Cortex of kidney (tissue), 1 donor: ENCODE results near the gene HYAL3.

Experiments used
- DNase-seq: peaks from one replicate; lab custom pipeline; 2025; lab: John Stamatoyannopoulos, UW

HYAL3 gene

DNA sequence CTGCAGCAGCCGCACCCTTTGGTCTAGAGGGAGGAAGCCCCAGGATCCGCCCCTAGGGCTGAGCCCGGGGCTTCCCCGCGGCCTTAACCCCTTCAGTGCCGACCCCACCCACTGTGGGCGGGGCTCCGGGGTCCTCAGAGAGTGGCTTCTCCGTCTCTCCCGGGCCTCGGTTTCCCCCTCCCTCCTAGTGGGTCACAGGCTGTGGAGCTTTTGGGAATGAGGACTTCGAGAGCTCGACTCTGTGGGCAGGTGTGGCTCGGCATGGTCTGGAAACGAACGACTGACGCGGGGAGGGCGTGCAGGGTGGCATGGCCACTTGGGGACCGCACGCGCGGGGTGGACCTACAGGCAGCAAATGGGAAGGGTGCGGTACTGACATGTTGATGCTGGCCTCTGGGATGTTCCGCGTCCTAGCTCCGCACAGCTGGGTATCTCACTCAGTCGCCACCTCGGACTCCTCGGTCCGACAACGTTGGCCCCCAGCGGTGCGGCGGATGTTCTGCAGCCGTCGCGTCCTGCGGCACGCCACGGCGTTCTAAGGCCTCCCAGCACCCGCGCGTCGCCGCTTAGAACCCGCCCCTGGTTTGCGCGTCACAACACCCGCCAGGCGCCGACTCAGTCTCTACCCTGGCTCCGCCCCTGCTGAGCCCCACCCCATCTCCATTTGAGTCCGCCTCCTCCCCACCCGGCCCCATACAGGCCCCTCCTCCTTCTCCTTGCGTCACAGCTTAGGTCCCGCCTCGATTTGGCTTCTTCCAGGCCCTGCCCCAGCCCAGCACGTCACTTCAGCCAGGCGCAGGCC is at the start of gene HYAL3, which contains the start of gene NAA80:
TSS of gene HYAL3 (minus strand) at position 570 of the 802 bp plus-strand sequence. CDS start 3,803 bp downstream, outside the sequence.
TSS of gene NAA80 (minus strand) at position 570 of the 802 bp plus-strand sequence. CDS start 1,942 bp downstream, outside the sequence.
- DNase-seq, result peak; percentile 77

DNA sequence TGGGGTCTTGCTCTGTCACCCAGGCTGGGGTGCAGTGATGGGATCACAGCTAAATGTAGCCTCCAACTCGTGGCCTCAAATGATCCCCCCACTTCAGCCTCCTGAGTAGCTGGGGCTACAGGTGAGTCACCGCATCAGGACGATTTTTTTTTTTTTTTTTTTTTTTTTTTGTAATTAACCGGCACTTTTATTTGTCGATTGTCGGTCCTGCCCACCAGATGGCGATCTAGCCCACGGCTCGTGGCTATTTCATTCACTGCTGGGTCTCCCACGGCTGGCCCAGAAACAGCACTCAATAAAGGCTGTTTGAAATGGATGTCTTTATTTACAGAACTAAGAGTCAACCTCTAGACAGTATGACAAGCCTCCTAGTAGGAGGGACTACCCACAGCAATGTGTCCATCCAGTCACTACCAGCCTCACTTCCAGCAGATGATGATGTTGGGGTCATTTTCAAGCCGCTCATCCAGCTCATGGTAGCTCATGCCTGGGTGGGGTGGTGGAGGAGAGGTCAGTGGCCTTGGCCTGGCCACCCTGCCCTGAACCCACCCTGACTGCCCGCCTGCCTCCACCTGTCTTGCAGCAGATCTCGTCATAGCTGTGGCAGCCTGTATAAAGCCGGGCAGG is 48.1 kb upstream of the HYAL3 start:
- DNase-seq, result no peak

DNA sequence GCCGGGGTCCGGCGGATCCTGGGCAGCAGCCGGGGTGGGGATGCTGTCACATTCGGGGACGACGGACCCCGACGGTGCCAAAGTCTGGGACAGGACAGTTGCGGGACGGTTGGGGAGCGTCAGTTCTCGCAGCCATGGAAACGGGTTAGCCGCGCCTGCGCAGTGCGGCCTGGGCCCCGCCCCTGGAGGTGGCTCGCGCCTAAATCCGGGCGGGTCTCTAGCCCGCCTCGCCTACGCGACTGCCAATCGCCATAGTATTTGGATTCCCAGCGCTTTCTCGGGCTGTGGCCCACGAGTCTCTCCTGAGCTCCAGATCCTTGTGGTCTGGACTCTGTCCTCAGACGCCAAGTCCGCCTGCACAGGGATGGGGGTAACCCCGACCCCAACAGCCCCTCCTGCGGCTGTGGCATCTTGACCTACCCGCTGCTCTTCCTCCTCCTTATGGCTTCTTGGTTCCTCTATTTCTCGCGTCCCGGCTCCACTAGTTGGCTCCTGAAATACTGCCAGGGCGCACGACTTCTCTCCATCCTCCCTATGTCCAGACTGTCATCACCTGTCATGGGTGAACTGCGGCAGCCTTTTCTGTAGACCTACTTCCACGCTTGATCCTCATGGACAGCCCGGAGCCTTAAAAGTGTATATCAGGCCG is 46.5 kb upstream of the HYAL3 start, which contains the start of gene ZMYND10:
TSS of gene ZMYND10 (minus strand) at position 147 of the 649 bp plus-strand sequence. CDS start 153 bp downstream, outside the sequence.
- DNase-seq, result no peak

DNA sequence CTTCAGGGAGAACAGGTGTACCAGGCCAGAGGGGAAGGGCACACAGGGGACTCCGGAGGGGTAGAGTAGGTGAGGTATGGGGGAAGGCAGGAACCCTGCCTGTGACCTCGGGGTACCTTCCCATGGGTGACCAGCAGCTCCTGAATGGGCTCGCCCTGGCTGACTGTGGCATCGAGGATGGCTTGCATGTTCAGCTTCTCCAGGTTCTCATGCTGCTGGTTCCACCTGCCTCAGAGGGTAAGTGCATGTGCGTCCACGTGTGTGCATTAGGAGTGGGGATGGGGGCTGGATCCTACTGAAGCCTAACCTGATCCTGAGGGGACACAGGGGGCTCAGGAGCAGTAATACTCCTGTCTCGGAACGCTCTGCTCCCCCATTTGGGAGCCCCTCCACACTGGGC is 45.8 kb upstream of the HYAL3 start:
- DNase-seq, result no peak

DNA sequence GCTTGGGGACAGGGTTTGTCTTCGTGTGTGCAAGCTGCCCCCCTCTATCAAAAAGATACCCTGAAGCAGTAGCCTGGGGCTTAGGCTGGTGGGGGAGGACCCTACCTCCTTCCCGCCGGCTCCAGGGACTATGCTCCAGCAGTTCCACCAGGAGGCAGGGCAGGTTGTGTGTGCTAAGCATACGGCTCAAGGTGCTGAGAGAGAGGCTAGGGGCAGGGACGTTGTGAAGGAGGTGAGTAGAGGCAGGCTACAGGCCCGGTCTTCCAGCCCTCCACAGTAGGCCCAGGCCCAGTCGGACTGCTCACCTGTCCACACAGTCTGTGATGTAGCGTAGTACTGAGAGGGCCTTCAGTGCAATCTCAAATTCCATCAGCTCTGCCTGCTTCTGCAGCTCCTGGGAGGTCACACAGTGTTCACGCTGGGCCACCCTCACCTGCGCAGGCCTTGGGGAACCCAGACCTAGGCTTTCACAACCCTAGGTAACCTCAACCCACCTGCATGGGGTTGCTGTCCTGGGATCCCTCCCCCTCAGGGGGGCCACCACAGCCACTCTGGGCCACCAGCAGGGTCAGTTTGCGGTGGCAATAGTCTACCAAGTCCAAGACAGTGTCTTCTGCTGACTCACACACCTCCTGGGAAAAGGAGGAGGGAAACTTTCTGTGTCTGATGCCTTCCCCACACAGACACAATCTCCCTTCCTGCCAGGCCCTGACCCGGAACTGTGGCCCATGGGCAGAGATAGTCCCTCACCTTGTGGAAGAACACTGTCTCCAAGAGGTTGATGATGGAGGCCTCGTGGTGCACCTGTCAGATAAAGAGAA is 43.8 kb upstream of the HYAL3 start:
- DNase-seq, result no peak

DNA sequence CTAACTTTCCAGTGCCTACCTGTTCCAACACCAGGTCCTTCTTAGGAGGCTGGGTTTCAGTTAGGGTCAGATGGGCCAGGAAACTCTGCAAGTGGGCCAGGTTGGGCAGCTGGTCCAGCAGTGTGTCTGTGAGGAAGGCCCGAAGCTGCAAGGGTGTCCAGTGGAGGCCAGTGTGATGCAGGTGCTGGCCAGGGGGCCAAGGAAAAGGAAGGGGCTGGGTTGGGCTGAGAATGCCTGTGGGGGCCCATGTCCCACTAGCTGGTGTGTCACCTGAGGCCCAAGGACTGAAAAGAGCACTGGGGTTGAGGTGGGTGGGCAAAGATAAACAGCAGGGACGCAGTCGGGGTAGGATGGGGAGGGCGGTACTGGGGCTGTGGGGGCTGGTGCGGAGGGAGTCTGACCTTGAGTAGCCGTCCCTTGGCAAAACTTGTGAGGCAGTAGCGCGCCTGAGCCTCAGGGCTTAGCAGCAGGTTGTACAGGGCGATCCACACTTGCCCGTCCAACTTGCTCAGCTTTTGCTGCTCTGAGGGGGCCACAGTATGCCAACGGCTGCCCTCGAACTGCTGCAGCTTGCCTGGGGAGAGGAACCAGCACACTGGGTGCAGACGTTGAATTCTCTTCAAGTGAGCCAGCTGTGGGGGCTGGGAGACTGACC is 42.9 kb upstream of the HYAL3 start:
- DNase-seq, result no peak

DNA sequence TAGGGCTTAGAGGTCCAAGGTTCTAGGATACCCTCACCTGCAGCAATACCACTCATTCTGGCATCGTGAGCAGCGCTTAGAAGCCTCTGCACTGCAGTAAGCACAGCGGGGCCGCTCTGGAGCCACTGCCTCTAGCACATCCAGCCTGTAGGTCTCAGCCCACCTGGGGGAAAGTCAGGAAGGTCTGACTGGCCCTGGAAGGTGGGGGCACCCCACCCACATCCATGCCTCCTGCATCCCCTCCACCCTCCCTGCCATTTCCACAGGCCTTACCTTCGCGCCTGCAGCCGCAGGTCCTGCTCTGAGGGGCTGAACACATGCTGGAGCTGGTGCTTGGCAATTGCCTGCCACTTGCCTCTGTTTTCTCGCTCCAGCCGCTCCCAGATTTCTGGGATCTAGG is 42.3 kb upstream of the HYAL3 start:
- no peak for DNase-seq

GRCh38 chr3:50340448-50341329 is 41.5 kb upstream of the HYAL3 start, which contains the start of gene RASSF1:
Gene RASSF1 (minus strand): TSS chr3:50340836. CDS start chr3:50340805, 31 bp downstream.
- no peak for DNase-seq

GRCh38 chr3:50340147-50340447 is 40.9 kb upstream of the HYAL3 start:
- no peak for DNase-seq

GRCh38 chr3:50339485-50340146 is 40.4 kb upstream of the HYAL3 start:
- DNase-seq, result no peak

DNA sequence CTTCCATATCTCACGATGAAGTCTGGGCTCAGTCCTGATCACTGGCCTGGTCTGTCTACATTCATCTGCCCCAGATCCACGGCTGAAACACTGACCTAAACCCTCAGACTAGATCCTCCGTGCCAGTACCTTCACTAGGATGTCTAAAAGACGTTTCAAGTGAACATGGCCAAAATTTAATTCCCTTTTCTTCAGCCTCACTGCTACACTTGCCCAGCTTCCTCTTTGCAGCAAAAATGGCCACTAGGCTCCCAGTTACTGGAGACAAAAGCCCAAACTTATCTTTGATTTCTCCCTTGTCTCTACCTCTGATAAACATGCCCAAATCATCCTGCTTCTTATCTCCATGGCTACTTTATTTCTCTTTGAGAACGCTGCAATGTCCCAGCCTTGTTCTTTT is 39.8 kb upstream of the HYAL3 start:
- DNase-seq, result no peak

- DNase-seq, result peak; percentile 91
Observed at GRCh38 chr3:50337175-50337861, 38.1 kb upstream of the HYAL3 start.

- no peak for DNase-seq
Observed at GRCh38 chr3:50336452-50337174, 37.4 kb upstream of the HYAL3 start.

DNA sequence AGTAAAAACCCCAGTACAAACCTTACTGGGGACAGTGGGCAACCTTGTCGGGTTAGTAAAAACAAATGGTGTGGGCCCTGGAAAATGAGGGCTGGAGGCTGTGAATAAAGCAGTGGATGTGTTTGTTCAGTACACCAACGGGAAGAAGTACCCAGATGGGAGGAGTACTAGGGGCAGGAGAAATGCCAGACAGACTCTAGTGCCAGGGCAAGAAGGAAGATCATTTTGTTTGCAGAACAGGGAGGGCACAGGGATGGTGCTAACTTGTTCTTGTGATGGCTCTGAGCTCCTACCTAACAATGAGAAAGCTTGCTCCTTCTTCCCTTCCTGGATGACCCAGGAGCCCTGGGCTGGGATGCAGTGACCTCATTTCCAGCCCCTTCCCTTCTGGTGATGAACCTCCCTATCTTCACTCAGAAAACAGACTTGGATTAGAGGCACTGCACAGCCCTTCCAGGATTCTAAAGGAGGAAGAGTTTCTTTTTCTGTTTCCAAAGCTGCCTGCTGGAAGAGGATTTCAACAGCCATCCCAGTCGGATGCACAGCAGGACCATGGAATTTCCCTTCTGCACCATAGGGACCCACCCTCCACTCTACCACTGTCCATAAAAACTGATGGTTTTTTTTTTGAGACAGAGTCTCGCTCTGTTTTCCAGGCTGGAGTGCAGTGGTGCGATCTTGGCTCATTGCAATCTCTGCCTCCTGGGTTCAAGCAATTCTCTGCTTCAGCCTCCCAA is 35.3 kb upstream of the HYAL3 start:
- DNase-seq, result no peak

GRCh38 chr3:50333744-50334328 is 34.6 kb upstream of the HYAL3 start:
- DNase-seq, result no peak

- no peak for DNase-seq
Observed at GRCh38 chr3:50331364-50331907, 32.2 kb upstream of the HYAL3 start.

DNA sequence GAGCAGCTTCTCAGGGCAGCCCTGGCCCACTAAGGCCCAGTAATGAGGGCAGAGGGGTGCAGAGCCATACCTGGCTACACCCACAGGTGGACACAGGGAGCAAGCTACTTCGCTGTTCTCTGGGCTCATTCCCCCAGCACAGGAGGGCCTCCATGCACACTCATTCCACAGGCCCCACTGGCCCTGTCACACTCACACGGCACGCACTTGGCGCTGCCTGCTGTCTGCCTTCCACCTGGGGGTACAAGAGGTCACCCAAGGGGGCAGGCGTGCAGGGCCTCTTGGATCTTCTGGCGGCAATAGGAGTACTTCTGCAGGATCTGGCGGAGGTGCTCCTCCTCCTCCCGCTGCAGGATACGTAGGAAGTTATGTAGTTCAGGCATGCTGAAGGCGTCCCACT is 31.1 kb upstream of the HYAL3 start:
- no peak for DNase-seq
